ENCODE measurements around the gene FILIP1L. TPM values are rescaled to one million over a fixed set of nuclear protein-coding genes. Genes with fewer than 3 reads are reported as not detected.

FILIP1L gene
- polyA plus RNA-seq, 1 donor (not counting 4 experiments of a cell fraction or from before 2014, with no cell fraction given): 14.7 TPM

DNA sequence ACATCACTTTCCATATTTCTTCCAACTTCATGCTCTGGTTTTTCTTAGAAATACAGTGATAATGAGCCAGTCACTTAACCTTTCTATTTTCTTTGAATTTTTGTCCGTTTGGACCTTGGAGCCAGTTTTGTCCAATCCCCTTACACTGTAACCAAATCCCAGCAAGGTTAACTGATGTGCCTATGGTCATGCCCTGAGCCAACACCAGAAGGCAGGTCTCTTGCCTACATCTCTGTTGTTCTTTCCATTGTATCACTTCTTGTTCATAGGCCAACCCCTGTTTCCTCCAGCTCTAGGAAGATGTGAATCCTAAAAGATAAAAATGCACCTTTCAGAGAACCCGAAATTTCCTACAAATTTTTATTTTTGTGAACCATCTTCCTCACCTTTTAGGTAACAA, 174.0 kb downstream of the FILIP1L start:
- Histone ChIP-seq H3K27me3 (ENCODE audit: control insufficient read depth, extremely low read depth, insufficient read depth, low read length) (no peaks in the 10 kb centered on the region), H3K79me2 (ENCODE audit: control insufficient read depth, insufficient read depth, low read length) (no peaks in the 10 kb centered on the region), H3K4me2 (ENCODE audit: control insufficient read depth, extremely low read depth, insufficient read depth, low read depth, low read length) (no peak overlapping the region), H3K9me3 (ENCODE audit: control insufficient read depth, low read depth, low read length) (no peaks in the 10 kb centered on the region), H2AFZ (ENCODE audit: control insufficient read depth, low read length) (no peak overlapping the region), H3K4me3 (ENCODE audit: control insufficient read depth in 2 of 3, extremely low read depth in 1 of 3, insufficient read depth in 2 of 3, low read depth in 1 of 3, low read length in 3 of 3) (no peak overlapping the region), H3K4me1 (ENCODE audit: control insufficient read depth, extremely low read depth, insufficient read depth, low read length) (peaks cover 13% of the 10 kb centered on the region), H3K36me3 (ENCODE audit: control insufficient read depth in 2 of 2, extremely low read depth in 1 of 2, insufficient read depth in 2 of 2, low read length in 2 of 2) (no peaks in the 10 kb centered on the region), H3K9me1 (ENCODE audit: control insufficient read depth, extremely low read depth, insufficient read depth, low read length) (no peaks in the 10 kb centered on the region), H4K20me1 (ENCODE audit: control insufficient read depth, extremely low read depth, insufficient read depth, low read length) (no peaks in the 10 kb centered on the region), H3K27ac (ENCODE audit: control insufficient read depth, insufficient read depth, low read length) (no peak overlapping the region), H3K9ac (ENCODE audit: control insufficient read depth, extremely low read depth, insufficient read depth, low read length) (no peak overlapping the region)
- FAIRE-seq (no peak), DNase-seq (ENCODE audit: low read depth, low spot score) (no peak)
- TF ChIP-seq, protein P1, sequence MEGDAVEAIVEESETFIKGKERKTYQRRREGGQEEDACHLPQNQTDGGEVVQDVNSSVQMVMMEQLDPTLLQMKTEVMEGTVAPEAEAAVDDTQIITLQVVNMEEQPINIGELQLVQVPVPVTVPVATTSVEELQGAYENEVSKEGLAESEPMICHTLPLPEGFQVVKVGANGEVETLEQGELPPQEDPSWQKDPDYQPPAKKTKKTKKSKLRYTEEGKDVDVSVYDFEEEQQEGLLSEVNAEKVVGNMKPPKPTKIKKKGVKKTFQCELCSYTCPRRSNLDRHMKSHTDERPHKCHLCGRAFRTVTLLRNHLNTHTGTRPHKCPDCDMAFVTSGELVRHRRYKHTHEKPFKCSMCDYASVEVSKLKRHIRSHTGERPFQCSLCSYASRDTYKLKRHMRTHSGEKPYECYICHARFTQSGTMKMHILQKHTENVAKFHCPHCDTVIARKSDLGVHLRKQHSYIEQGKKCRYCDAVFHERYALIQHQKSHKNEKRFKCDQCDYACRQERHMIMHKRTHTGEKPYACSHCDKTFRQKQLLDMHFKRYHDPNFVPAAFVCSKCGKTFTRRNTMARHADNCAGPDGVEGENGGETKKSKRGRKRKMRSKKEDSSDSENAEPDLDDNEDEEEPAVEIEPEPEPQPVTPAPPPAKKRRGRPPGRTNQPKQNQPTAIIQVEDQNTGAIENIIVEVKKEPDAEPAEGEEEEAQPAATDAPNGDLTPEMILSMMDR (optimal IDR thresholded peaks at IDR 0.05 in 1 of 3, IDR thresholded peaks at IDR 0.05 in 1 of 3, conservative IDR thresholded peaks at IDR 0.05 in 1 of 3; ENCODE audit: extremely low read depth in 1 of 3, insufficient read depth in 2 of 3, low read length in 3 of 3): no peak
- no peak for TF ChIP-seq EZH2 (IDR thresholded peaks at IDR 0.05; ENCODE audit: low read length)
- dilution Hi-C loops (cut with MboI; ENCODE audit: extremely low pct_ligation_motif_present, low sequenced_read_pairs): no loop called here

DNA sequence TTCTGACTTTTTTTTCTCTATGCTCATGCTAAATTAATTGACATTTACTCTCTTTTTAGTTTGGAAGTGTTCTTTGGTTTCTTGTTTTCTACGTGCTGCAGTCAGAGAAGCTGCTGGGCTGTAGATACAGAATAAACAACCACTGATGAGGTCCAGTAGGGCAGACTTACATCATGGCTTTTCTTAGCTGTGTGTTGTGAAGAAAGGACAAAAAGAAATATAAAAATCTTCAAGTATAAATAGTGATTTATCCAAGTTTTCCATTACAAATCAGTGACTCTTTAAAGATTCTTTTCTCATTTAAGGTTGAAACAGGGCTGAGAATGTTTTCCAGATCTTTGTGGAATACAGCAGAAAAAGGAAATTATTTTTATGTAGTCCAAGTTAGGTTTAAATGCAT, 174.4 kb downstream of the FILIP1L start:
- no peak for TF ChIP-seq EZH2 (IDR thresholded peaks at IDR 0.05; ENCODE audit: low read length)
- TF ChIP-seq, protein P1 (optimal IDR thresholded peaks at IDR 0.05 in 1 of 3, IDR thresholded peaks at IDR 0.05 in 1 of 3, conservative IDR thresholded peaks at IDR 0.05 in 1 of 3; ENCODE audit: extremely low read depth in 1 of 3, insufficient read depth in 2 of 3, low read length in 3 of 3): no peak
- Histone ChIP-seq H3K27me3 (ENCODE audit: control insufficient read depth, extremely low read depth, insufficient read depth, low read length) (no peaks in the 10 kb centered on the region), H3K4me3 (ENCODE audit: control insufficient read depth in 2 of 3, extremely low read depth in 1 of 3, insufficient read depth in 2 of 3, low read depth in 1 of 3, low read length in 3 of 3) (no peak overlapping the region), H3K4me2 (ENCODE audit: control insufficient read depth, extremely low read depth, insufficient read depth, low read depth, low read length) (no peak overlapping the region), H3K27ac (ENCODE audit: control insufficient read depth, insufficient read depth, low read length) (no peak overlapping the region), H3K79me2 (ENCODE audit: control insufficient read depth, insufficient read depth, low read length) (no peaks in the 10 kb centered on the region), H3K9me1 (ENCODE audit: control insufficient read depth, extremely low read depth, insufficient read depth, low read length) (no peaks in the 10 kb centered on the region), H4K20me1 (ENCODE audit: control insufficient read depth, extremely low read depth, insufficient read depth, low read length) (no peaks in the 10 kb centered on the region), H3K9me3 (ENCODE audit: control insufficient read depth, low read depth, low read length) (no peaks in the 10 kb centered on the region), H2AFZ (ENCODE audit: control insufficient read depth, low read length) (no peak overlapping the region), H3K9ac (ENCODE audit: control insufficient read depth, extremely low read depth, insufficient read depth, low read length) (no peak overlapping the region), H3K4me1 (ENCODE audit: control insufficient read depth, extremely low read depth, insufficient read depth, low read length) (peaks cover 17% of the 10 kb centered on the region), H3K36me3 (ENCODE audit: control insufficient read depth in 2 of 2, extremely low read depth in 1 of 2, insufficient read depth in 2 of 2, low read length in 2 of 2) (no peaks in the 10 kb centered on the region)
- no peak for FAIRE-seq
- dilution Hi-C loops (cut with MboI; ENCODE audit: extremely low pct_ligation_motif_present, low sequenced_read_pairs): no loop called here
- no peak for DNase-seq (ENCODE audit: low read depth, low spot score)

Data from keratinocyte (primary cell).